ENCODE results near the gene REXO4.
"Not testable (repeated sequence)": the region's sequence is repeated elsewhere in the genome, so short reads cannot be mapped to it uniquely, and the experiment has no call there.

REXO4 gene

DNA sequence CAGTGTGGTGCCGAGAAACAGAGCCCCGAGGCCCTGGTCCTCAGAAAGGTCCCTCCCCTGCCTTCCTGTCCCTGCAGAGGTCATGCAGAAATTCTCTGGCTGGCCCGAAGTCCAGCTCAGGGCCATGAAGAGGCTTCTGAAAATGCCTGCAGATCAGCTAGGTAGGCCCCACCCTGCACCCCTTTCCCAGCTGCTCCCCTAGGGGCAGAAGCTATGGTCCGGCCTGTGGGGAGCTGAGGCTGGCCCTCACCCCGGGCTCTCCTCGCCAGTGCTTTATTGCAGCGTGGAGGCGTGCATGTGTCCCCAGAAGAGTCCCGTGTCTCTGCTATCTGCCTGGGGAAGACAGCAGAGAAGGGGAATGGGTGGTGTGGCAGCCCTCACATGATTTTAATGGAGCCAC, 19.9 kb downstream of the REXO4 start:
- Histone ChIP-seq H3K4me3 (ENCODE audit: low read depth in 1 of 2, low read length in 2 of 2) (no peak overlapping the region), H3K4me1 (ENCODE audit: control insufficient read depth in 1 of 2, insufficient read depth in 2 of 2, low read length in 2 of 2) (no peaks in the 10 kb centered on the region), H3K9me3 (ENCODE audit: control insufficient read depth in 1 of 2, low read length in 2 of 2) (no peaks in the 10 kb centered on the region), H3K27ac (ENCODE audit: low read length) (no peak overlapping the region), H3K36me3 (ENCODE audit: control insufficient read depth in 1 of 2, insufficient read depth in 2 of 2, low read length in 2 of 2) (peaks cover 0 to 11% of the 10 kb centered on the region in 2 donors), H3K27me3 (ENCODE audit: low read depth, low read length) (no peaks in the 10 kb centered on the region)

GRCh38 chr9:133397370-133397769, 20.4 kb downstream of the REXO4 start:
- H3K27ac ChIP-seq (ENCODE audit: low read length): no peak overlapping the region

DNA sequence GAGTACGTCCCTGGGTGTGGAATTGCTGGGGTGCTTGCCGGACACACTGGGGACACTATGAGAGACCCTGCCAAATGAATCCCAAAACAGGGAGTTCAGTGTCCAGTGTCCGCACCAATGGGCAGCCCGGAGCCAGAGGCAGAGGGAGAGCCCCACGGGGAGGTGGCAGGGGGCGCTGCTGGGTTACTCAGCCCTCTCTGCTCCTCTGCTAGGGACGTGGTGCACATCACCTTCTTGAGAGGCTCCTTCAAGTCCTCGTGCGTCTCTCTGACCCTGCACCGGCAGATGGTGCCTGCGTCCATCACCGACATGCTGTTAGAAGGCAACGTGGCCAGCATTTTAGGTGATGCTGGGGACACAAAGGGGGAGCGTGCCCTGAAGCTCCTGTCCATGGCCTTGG, 20.9 kb downstream of the REXO4 start:
- no peaks in the 10 kb centered on the region for H3K27me3 ChIP-seq (ENCODE audit: low read depth, low read length)
- H3K27ac ChIP-seq (ENCODE audit: low read length): no peak overlapping the region
- peaks cover 0 to 4% of the 10 kb centered on the region in 2 donors for H3K36me3 ChIP-seq (ENCODE audit: control insufficient read depth in 1 of 2, insufficient read depth in 2 of 2, low read length in 2 of 2)
- H3K4me1 ChIP-seq (ENCODE audit: control insufficient read depth in 1 of 2, insufficient read depth in 2 of 2, low read length in 2 of 2): no peaks in the 10 kb centered on the region
- H3K4me3 ChIP-seq (ENCODE audit: low read depth in 1 of 2, low read length in 2 of 2): no peak overlapping the region
- H3K9me3 ChIP-seq (ENCODE audit: control insufficient read depth in 1 of 2, low read length in 2 of 2): no peaks in the 10 kb centered on the region

More at GRCh38 chr9:133397370-133397769, 20.4 kb downstream of the REXO4 start:
- Histone ChIP-seq H3K4me1 (ENCODE audit: control insufficient read depth in 1 of 2, insufficient read depth in 2 of 2, low read length in 2 of 2) (no peaks in the 10 kb centered on the region), H3K27me3 (ENCODE audit: low read depth, low read length) (no peaks in the 10 kb centered on the region), H3K9me3 (ENCODE audit: control insufficient read depth in 1 of 2, low read length in 2 of 2) (no peaks in the 10 kb centered on the region), H3K36me3 (ENCODE audit: control insufficient read depth in 1 of 2, insufficient read depth in 2 of 2, low read length in 2 of 2) (peaks cover 0 to 8% of the 10 kb centered on the region in 2 donors), H3K4me3 (ENCODE audit: low read depth in 1 of 2, low read length in 2 of 2) (no peak overlapping the region)

- H3K27ac ChIP-seq (ENCODE audit: low read length): no peak overlapping the region
- H3K4me1 ChIP-seq (ENCODE audit: control insufficient read depth in 1 of 2, insufficient read depth in 2 of 2, low read length in 2 of 2): no peaks in the 10 kb centered on the region
- H3K4me3 ChIP-seq (ENCODE audit: low read depth in 1 of 2, low read length in 2 of 2): no peak overlapping the region
- H3K9me3 ChIP-seq (ENCODE audit: control insufficient read depth in 1 of 2, low read length in 2 of 2): no peaks in the 10 kb centered on the region
- H3K36me3 ChIP-seq (ENCODE audit: control insufficient read depth in 1 of 2, insufficient read depth in 2 of 2, low read length in 2 of 2): no peaks in the 10 kb centered on the region
- H3K27me3 ChIP-seq (ENCODE audit: low read depth, low read length): peaks cover 3% of the 10 kb centered on the region
Measured at GRCh38 chr9:133394687-133395271, 23.0 kb downstream of the REXO4 start.

DNA sequence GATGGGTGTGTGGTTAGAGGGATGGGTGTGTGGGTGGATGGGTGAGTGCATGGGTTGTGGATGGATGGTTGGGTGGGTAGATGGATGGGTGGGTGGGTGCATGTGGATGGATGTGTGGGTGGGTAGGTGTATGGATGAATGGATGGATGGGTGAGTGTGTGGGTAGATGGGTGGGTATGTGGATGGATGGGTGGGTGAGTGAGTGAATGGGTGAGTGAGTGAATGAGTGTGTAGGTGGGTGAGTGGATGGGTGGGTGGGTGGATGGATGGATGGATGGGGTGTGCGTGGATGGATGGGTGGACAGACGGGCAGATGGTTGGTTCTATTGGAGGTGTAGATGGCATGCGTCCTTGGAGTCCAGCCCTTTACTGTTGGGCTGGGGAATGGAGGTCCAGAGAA, 24.4 kb downstream of the REXO4 start:
- peaks cover 3% of the 10 kb centered on the region for H3K27me3 ChIP-seq (ENCODE audit: low read depth, low read length)
- H3K9me3 ChIP-seq (ENCODE audit: control insufficient read depth in 1 of 2, low read length in 2 of 2): no peaks in the 10 kb centered on the region
- H3K4me1 ChIP-seq (ENCODE audit: control insufficient read depth in 1 of 2, insufficient read depth in 2 of 2, low read length in 2 of 2): no peaks in the 10 kb centered on the region
- no peak overlapping the region for H3K27ac ChIP-seq (ENCODE audit: low read length)
- H3K4me3 ChIP-seq (ENCODE audit: low read depth in 1 of 2, low read length in 2 of 2): no peak overlapping the region
- H3K36me3 ChIP-seq (ENCODE audit: control insufficient read depth in 1 of 2, insufficient read depth in 2 of 2, low read length in 2 of 2): no peaks in the 10 kb centered on the region

GRCh38 chr9:133392308-133392707, 25.5 kb downstream of the REXO4 start:
- not testable (repeated sequence) for H3K9me3 ChIP-seq (ENCODE audit: control insufficient read depth in 1 of 2, low read length in 2 of 2); H3K4me3 ChIP-seq (ENCODE audit: low read depth in 1 of 2, low read length in 2 of 2); H3K4me1 ChIP-seq (ENCODE audit: control insufficient read depth in 1 of 2, insufficient read depth in 2 of 2, low read length in 2 of 2); H3K36me3 ChIP-seq (ENCODE audit: control insufficient read depth in 1 of 2, insufficient read depth in 2 of 2, low read length in 2 of 2); H3K27ac ChIP-seq (ENCODE audit: low read length); H3K27me3 ChIP-seq (ENCODE audit: low read depth, low read length)

GRCh38 chr9:133391449-133391848, 26.4 kb downstream of the REXO4 start:
- not testable (repeated sequence) for H3K27ac ChIP-seq (ENCODE audit: low read length); H3K27me3 ChIP-seq (ENCODE audit: low read depth, low read length); H3K4me1 ChIP-seq (ENCODE audit: control insufficient read depth in 1 of 2, insufficient read depth in 2 of 2, low read length in 2 of 2); H3K36me3 ChIP-seq (ENCODE audit: control insufficient read depth in 1 of 2, insufficient read depth in 2 of 2, low read length in 2 of 2); H3K9me3 ChIP-seq (ENCODE audit: control insufficient read depth in 1 of 2, low read length in 2 of 2); H3K4me3 ChIP-seq (ENCODE audit: low read depth in 1 of 2, low read length in 2 of 2)

DNA sequence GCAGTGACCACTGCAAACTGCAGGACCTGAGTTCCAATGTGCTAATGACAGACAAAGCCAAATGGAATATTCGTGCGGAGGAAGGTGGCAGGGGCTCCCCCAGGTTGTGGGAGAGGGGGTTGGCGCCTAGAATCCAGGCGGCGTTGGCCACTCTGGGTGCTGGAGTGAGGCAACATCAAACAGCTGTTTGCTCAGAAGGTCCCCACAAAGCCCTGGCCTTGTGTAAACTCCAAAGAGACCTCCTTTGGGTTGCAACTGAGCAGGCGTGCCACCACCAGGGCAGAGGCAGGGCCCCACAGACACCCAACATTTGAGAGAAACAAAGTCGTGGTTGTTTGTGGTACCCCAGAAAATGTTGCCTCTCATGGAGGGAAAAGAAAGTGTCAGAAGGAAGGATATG, 27.1 kb downstream of the REXO4 start:
- H3K4me1 ChIP-seq (ENCODE audit: control insufficient read depth in 1 of 2, insufficient read depth in 2 of 2, low read length in 2 of 2): no peaks in the 10 kb centered on the region
- H3K36me3 ChIP-seq (ENCODE audit: control insufficient read depth in 1 of 2, insufficient read depth in 2 of 2, low read length in 2 of 2): no peaks in the 10 kb centered on the region
- no peaks in the 10 kb centered on the region for H3K9me3 ChIP-seq (ENCODE audit: control insufficient read depth in 1 of 2, low read length in 2 of 2)
- H3K27ac ChIP-seq (ENCODE audit: low read length): no peak overlapping the region
- no peak overlapping the region for H3K4me3 ChIP-seq (ENCODE audit: low read depth in 1 of 2, low read length in 2 of 2)
- H3K27me3 ChIP-seq (ENCODE audit: low read depth, low read length): peaks cover 3% of the 10 kb centered on the region

DNA sequence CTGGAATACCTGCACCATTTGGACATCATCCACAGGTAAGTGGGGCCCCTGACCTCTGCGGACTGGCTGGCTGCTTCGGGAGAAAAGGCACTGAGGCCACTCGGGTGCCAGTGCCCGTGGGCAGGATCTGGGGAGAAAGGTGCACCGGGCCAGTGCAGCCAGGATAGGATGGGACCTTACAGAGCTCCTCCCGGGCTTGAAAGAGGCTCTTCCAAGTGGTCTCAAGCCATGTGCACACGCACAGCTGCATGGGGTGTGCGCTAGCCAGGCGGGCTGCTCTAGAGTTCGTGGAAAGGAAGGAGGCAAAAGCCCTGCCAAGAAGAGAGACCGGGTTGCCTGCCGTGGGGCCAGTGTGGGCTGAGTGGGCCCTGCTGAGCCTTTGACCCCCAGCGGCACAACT, 28.2 kb downstream of the REXO4 start:
- H3K27ac ChIP-seq (ENCODE audit: low read length): no peak overlapping the region
- no peaks in the 10 kb centered on the region for H3K9me3 ChIP-seq (ENCODE audit: control insufficient read depth in 1 of 2, low read length in 2 of 2)
- H3K36me3 ChIP-seq (ENCODE audit: control insufficient read depth in 1 of 2, insufficient read depth in 2 of 2, low read length in 2 of 2): no peaks in the 10 kb centered on the region
- H3K27me3 ChIP-seq (ENCODE audit: low read depth, low read length): peaks cover 3% of the 10 kb centered on the region
- H3K4me1 ChIP-seq (ENCODE audit: control insufficient read depth in 1 of 2, insufficient read depth in 2 of 2, low read length in 2 of 2): no peaks in the 10 kb centered on the region
- no peak overlapping the region for H3K4me3 ChIP-seq (ENCODE audit: low read depth in 1 of 2, low read length in 2 of 2)

DNA sequence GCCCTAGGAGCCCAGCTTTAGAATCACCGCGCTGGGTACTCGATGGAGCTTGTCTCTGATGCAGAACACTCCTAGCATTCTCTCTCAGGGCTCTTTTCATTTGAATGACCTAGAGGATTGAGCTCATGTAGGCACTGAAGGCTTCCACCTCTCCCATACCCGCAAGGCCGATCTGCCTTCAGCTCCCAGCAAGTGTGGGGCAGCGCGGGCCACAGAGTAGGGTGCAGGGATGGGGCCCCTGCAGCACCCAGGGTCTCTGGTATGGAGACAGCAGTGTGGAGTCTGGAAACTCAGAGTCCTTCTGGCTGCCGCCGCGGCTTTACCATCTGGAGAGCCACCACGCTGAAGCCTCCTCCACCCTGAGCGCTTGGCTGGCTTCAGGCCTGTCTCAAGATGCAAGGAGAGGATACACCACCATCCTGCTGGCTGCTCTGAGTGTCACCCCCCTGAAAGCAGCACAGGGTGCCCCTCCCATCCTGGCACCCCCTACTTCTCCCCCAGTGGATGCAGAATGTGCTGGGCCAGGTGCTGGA, 28.7 kb downstream of the REXO4 start:
- Histone ChIP-seq H3K9me3 (ENCODE audit: control insufficient read depth in 1 of 2, low read length in 2 of 2) (no peaks in the 10 kb centered on the region), H3K36me3 (ENCODE audit: control insufficient read depth in 1 of 2, insufficient read depth in 2 of 2, low read length in 2 of 2) (no peaks in the 10 kb centered on the region), H3K27ac (ENCODE audit: low read length) (no peak overlapping the region), H3K4me3 (ENCODE audit: low read depth in 1 of 2, low read length in 2 of 2) (no peak overlapping the region), H3K27me3 (ENCODE audit: low read depth, low read length) (peaks cover 3% of the 10 kb centered on the region), H3K4me1 (ENCODE audit: control insufficient read depth in 1 of 2, insufficient read depth in 2 of 2, low read length in 2 of 2) (no peaks in the 10 kb centered on the region)

GRCh38 chr9:133387680-133388079, 30.1 kb downstream of the REXO4 start:
- H3K27me3 ChIP-seq (ENCODE audit: low read depth, low read length): peaks cover 3% of the 10 kb centered on the region
- no peaks in the 10 kb centered on the region for H3K4me1 ChIP-seq (ENCODE audit: control insufficient read depth in 1 of 2, insufficient read depth in 2 of 2, low read length in 2 of 2)
- no peak overlapping the region for H3K27ac ChIP-seq (ENCODE audit: low read length)
- H3K4me3 ChIP-seq (ENCODE audit: low read depth in 1 of 2, low read length in 2 of 2): no peak overlapping the region
- H3K9me3 ChIP-seq (ENCODE audit: control insufficient read depth in 1 of 2, low read length in 2 of 2): no peaks in the 10 kb centered on the region
- H3K36me3 ChIP-seq (ENCODE audit: control insufficient read depth in 1 of 2, insufficient read depth in 2 of 2, low read length in 2 of 2): no peaks in the 10 kb centered on the region

DNA sequence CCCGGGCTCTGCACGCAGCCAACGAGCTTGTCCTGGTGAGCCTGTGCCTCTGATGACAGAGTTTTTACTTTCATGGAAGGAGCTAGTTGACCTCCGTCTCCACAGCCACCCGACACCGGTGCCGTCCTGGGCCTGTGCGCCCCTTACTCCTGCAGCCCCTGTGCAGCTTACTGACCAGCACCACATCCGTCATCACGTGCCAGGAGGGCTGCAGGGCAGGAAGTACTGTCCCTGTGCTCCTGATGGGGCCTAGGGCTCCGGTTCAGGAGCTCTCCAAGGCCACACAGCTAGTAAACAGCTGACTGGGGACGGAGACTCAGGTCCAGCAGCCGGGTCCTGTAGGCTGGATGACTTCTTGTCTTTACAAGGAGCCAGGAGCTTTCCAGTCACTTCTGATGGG, 31.5 kb downstream of the REXO4 start:
- H3K27me3 ChIP-seq (ENCODE audit: low read depth, low read length): peaks cover 3% of the 10 kb centered on the region
- H3K9me3 ChIP-seq (ENCODE audit: control insufficient read depth in 1 of 2, low read length in 2 of 2): no peaks in the 10 kb centered on the region
- H3K27ac ChIP-seq (ENCODE audit: low read length): no peak overlapping the region
- no peaks in the 10 kb centered on the region for H3K36me3 ChIP-seq (ENCODE audit: control insufficient read depth in 1 of 2, insufficient read depth in 2 of 2, low read length in 2 of 2)
- H3K4me3 ChIP-seq (ENCODE audit: low read depth in 1 of 2, low read length in 2 of 2): no peak overlapping the region
- H3K4me1 ChIP-seq (ENCODE audit: control insufficient read depth in 1 of 2, insufficient read depth in 2 of 2, low read length in 2 of 2): no peaks in the 10 kb centered on the region

Measured in muscle layer of duodenum (tissue), 2 donors.